GM23248 (cell line): ENCODE measurements around the gene C1QTNF6.

ENCODE experiments used
- EZH2 ChIP-seq: fragments of 200-600 bp; sonication (generic); IDR thresholded peaks from 2 replicates; pipeline ENCODE4 v1.6.1; 2018; ENCODE audit warnings: antibody characterized with exemption, mild to moderate bottlenecking; ENCODE audit not compliant: insufficient read depth, poor library complexity, severe bottlenecking
- EZH2phosphoT487 ChIP-seq: fragments of 200-600 bp; sonication (generic); IDR thresholded peaks from 2 replicates; pipeline ENCODE4 v1.6.1; 2018; ENCODE audit warnings: antibody characterized with exemption, moderate library complexity, mild to moderate bottlenecking, low read depth; ENCODE audit not compliant: insufficient read depth

GRCh38 chr22:37147186-37147990, 40.7 kb downstream of the C1QTNF6 start:
- TF ChIP-seq EZH2: no peak
- no peak for TF ChIP-seq EZH2phosphoT487
